Hematopoietic multipotent progenitor cell treated with erythropoietin and hydrocortisone succinate and interleukin-3 and kit ligand, for 15 days (in vitro differentiated cells): ENCODE measurements around the gene ZC3H8.
"Not testable (repeated sequence)": the region's sequence is repeated elsewhere in the genome, so short reads cannot be mapped to it uniquely, and the experiment has no call there.

Experiments used
- DNase-seq: peaks from one replicate; pipeline ENCODE4 v3.0.0-alpha.2; 2015; ENCODE audit warnings: low spot score

Gene ZC3H8

DNA sequence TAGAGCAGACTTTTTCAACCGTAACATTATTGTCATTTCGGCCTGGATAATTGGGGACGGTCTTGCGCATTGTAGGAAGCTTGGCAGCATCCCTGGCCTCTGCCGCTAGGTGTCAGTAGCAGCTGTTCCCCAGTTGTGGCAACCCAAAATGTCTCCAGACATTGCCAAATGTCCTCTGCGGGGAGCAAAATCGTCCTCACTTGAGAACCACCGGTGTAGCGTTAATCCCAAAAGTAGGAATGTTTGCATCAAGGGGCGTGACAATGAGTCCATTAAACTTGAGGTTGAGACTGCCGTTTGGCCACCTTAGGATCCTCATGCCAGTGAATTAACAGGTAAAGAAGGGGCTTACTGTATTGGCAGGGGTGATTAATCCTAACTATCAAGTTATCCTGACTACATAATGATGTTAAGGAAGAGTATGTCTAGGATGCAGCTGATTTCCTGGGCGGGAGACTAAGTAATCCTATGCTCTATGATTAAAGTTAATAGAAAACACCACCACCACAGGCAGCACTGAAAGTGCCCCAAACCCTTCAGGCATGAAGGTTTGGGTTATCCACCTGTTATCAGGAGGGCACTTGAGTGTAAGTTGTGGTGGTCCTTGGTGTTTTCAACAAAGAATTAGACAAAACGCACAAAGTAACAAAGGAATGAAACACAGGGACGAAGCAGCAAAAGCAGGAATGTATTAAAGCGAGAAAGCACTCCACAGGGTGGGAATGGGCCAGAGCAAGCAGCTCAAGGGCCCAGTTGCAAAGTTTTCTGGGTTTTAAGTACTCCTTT lies 4.9 kb upstream of the ZC3H8 start:
- DNase-seq = peak; percentile 86

DNA sequence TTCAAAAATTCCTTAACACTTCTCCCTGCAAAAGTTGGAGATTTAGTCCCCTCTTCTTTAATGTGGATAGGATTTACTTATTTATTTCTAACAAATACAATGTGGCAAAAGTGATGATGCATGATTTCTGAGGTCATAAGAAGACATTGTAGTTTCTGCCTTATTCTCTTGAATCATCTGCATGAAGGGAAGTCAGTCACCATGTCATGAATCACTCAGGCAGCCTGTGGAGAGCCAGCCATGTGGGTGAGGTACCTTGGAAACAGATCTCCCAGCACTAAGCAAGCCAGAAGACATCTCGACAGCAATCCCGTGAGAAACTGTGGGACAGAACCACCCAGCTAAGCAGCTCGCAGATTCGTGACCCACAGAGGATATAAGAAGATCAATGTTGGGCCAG lies 2.7 kb upstream of the ZC3H8 start:
- no peak for DNase-seq

DNA sequence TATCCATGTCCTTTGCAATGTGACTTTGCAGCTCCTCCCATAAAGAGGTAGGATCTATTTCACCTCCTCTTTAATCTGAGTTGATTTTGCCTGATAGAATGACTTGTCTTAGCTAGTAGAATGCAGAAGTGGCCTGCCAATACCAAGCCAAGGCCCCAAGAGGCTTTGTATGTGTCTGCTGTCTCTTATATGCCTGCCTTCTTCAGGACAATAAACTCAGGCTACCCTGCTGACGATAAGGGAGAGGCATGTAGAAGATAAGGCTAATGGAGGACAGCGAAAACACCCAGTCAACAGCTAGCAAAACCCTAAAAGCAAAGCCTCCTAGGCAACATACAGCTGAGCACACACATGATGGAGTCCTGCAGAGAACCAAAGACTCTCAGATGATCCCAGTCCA lies 1.8 kb upstream of the ZC3H8 start:
- no peak for DNase-seq

DNA sequence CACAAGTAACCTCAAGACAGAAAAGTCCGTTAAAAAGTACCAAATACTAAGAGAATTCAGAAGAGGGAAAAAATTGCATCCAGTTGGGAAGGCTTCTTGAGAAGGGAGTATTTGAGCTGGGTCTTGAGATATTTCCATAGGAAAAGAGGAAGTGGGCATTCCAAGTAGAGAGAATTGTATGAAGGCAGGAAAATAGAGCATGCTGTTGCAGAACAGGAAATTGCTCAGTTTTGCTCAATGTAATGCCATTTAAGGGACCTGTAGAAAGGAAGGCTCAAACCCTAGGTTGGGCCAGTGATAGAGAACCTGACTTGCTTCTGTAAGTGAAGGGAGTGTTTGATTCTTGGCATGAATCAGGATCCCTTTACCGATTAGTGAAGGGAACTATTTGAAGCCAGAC lies 1.0 kb upstream of the ZC3H8 start:
- no peak for DNase-seq

DNA sequence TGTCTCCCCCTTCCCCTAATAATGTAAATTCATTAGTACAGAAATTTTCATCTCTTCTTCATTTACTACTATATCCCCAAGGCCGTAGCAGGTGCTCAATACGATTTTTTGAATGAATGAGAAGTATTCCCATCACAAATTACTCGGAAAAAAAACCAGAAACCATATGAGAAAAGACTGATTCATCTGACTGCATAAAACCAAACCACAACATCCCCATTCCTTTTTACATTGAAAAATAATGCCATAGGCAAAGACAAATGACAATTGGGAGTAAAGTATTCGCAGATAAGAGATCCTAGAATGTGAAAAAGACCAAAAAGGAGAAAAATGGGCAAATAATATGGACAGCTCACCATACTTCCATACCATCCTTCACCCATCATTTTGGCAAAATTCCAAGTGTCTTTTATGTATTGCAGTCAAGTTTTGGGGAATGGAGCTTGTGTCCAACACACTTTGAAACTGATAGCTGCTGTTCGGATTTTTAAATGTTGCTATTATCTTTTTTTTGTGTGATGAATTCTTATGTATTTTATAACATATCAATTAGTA lies 1.5 kb downstream of the ZC3H8 start:
- DNase-seq = no peak

DNA sequence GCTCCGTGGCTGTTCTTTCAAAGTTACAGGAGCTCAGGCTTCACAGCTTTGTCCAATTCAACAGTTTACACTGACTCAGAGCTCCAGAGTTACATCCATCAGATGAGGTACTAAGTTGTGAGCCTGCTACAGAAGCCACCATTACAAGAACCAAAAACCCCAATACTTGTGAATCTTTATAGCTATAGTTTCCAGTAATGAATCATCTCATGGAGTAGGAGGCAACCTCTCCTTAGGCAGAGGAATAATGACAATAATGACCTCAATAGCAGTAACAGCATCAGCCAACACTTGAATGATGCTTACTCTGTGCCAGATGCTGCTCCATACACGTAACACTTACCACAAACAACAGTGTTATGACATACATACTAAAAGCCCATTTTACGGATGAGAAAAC lies 3.6 kb downstream of the ZC3H8 start:
- no peak for DNase-seq

DNA sequence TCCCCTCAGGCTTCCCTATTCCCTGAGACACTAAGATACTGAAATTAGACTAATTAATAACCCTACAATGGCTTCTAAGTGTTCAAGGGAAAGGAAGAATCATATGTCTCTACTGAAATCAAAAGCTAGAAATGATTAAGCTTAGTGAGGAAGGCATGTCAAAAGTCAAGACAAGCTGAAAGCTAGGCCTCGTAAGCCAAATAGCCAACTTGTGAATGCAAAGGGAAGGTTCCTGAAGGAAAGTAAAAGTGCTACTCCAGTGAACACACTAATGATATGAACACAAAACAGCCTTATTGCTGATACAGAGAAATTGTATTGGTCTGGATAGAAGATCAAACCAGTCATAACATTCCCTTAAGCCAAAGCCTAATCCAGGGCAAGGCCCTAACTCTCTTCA lies 10.0 kb downstream of the ZC3H8 start:
- no peak for DNase-seq

DNA sequence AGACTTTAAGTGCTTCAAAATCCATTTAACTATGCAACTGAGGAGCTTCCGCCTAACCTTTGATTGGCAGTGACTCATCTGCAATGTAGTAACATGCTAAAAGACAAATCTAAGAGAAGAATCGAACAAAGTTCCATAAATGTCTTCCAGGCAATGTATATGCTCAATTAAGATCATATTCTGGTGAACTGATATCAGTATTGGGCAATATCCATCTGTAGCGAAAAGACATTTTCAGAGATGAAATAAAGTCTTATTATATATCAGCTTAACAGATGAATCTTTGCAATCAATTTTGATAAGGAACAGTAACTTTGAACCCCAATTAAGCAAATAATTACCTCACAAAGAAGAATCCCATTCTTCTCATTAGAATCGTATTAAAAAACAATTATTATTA lies 11.6 kb downstream of the ZC3H8 start:
- no peak for DNase-seq

DNA sequence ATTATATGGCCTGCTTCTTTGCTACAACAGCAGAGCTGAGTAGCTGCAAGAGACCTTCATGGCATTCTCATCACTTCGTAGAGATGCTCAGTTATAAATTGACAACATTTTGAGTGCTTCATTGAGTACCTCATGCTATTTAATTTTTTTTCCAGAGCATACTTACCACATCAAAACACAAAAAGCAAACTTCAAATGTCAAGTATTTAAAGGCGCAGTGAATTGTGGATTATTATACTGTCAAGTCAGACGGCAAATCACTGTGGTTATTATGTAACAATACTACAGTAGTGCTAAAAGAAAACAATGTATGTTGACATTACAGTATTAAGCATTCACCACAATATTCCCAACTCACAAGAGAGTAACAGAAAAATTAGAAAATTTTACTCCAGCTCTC lies 12.5 kb downstream of the ZC3H8 start:
- DNase-seq = no peak

DNA sequence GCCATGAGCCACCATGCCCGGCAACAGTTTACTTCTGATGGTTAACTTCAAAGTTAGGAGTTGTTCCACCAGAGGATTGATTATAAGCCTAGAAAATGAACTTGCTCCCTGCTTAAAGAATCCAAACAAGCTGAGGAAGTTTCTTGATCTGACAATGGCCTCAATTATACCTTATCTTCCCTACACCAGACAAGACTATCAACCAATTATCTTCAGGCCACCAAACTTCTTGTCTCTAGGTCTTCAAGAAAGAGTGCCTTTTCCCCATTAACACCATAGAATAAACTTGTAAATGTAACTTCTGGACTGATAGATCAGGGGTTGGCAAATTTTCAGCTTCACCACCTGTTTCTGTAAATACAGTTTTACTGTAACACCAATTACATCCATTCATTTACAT lies 15.0 kb downstream of the ZC3H8 start:
- no peak for DNase-seq

DNA sequence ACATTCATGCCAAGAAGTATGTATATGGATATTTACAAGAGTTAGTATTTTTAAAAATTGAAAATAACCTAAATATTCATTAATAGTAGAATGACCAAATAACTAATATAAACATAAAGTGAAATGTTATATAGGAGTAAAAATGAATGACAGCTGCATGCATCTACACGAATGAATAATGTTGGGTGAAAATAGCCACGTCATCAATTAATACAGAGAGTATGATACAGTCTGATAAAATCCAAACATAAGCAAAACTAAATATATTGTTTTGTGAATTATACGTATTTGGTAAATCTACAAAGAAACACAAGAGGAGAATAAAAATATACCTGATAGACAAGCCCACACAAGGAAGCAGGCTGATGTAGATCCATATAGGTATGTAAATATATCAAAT lies 24.5 kb downstream of the ZC3H8 start:
- no peak for DNase-seq

DNA sequence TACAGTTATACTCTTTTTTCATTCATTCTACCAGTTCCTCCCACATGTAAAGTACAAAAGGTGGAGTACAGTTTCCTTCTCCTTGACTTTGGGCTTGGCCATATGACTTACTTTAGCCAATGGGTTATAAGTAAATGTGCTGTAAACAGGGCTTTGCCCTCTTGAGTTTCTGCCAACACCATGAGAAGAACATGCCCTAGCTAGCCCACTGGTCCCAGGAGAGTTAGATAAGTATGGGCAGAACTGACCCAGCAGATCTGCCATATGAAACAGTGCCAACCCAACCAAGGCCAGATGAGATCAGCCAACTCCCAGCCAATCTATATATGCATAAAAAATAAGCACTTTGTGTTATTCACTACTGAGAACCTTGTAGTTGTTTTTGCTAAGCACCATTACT lies 25.5 kb downstream of the ZC3H8 start:
- DNase-seq = peak; percentile 78

DNA sequence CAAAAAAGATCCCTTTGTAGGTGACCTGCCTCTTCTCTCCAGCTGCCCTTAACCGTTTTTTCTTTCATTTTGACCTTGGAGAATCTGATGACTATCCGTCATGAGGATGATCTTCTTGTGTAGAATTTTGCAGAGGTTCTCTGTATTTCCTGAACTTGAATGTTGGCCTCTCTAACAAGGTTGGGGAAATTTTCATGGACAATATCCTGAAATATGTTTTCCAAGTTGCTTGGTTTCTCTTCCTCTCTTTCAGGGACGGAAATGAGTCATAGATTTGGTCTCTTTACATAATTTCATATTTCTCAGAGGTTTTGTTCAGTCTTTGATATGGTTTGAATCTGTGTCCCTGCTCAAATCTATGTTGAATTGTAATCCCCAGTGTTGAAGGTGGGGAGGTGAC lies 34.0 kb downstream of the ZC3H8 start:
- no peak for DNase-seq

DNA sequence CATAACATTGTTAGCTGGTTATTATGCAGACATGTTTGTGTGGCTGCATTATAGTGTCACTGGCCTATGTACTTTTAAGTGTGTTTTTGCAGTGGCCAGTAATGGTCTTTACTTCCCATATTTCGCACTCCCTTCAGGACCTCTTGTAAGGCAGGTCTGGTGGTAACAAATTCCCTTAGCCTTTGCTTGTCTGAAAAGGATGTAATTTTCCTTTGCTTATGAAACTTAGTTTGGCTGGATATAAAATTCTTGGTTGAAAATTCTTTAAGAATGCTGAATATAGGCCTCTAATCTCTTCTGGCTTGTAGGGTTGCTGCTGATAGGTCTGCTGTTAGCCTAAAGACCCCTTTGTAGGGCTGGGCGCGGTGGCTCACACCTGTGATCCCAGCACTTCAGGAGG lies 34.7 kb downstream of the ZC3H8 start:
- no peak for DNase-seq

DNA sequence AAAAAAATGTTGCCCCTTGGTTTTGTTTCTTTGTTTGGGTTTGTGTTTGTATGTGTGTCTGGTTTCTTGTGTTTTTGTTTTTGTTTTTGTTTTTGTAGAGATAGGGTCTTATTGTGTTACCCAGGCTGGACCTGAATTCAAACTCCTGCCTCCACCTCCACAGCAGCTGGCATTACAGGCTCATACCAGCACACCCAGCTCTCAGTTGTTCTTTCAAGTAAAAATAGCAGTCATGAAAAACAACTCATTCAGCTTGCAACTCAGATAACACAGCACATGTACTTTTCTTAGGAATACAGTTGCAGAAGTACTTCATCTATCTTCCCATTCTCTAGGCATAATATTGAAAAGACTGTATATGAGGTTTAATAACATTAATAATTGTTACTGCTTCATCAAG lies 37.0 kb downstream of the ZC3H8 start:
- DNase-seq = no peak

DNA sequence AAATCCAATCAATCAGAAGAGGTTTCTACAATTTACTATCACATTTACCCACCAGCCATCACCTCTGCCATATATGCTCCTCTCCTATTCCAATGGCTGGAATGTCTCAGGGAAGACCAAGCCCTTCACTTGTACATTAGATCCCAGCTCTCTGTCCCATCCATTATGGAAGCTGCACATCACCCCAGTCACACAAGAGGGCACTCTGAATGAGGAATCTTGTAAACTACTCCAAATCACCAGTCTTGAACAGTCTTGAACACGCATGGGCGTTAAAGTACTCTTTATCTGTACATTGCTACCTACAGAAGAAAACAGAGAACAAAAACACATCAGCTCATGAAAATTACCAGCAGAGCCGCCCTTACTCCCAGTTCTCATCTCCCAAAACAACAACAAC lies 38.7 kb downstream of the ZC3H8 start:
- peak; percentile 23 for DNase-seq

DNA sequence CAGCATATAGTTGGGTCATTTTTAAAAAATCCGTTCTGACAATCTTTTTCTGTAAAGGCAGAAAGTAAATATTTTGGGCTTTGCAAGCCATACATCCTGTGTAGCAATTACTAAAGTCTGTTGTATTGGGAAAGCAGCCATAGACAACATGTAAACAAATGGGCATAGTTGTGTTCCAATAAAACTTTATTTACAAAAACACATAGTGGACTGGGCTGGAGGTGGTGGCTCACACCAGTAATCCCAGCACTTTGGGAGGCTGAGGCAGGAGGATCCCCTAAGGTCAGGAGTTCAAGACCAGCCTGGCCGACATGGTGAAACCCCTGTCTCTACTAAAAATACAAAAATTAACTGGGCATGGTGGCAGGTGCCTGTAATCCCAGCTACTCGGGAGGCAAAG lies 46.9 kb downstream of the ZC3H8 start:
- not testable (repeated sequence) for DNase-seq

DNA sequence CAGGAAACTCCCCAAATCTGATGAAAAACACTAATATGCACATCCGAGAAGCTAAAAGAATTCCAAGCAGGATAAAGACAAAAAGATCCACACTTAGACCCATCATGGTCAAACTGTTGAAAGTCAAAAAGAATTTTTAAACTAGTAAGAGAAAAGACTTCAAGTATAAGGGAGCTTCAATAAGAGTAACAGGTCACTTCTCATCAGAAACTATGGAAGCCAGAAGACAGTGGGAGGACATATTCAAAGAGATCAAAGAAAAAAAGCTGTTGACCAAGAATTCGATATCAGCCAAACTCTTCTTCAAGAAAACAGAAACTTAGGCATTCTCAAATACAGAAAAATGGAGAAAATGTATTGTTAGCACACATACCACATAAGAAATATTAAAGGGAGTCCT lies 50.4 kb downstream of the ZC3H8 start:
- no peak for DNase-seq

DNA sequence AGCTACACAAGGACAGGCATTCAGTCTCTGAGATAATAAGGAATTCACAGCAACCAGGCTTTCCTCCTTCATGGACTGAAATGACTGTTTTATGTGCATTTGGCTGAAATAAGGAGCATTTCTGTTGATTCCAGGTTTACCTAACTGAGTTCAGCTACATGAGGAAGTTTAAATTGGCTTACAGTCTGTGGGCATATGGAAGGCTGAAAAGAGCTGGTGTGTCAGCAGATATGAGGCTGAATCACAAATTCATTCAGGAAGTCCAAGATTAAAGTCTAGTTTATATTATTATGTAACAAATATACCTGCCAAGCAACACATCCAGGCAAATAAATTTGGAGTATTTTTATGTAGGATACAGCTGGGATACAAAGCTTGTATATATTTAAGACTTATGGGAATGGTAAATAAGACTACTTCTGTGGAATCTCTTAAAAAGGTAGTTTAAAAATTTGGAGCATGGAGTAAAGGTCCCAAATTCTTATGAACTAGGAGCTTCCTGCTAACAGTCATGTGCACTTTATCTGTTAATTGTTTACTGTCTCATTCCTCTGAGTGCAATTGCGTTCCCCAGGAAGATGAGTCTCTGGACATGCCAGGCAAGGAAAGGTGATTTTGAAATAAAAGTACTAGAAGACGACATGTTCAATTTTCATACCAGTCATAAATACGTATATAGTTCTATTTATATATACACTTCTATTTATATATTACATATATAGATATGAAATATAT lies 53.0 kb downstream of the ZC3H8 start:
- no peak for DNase-seq

DNA sequence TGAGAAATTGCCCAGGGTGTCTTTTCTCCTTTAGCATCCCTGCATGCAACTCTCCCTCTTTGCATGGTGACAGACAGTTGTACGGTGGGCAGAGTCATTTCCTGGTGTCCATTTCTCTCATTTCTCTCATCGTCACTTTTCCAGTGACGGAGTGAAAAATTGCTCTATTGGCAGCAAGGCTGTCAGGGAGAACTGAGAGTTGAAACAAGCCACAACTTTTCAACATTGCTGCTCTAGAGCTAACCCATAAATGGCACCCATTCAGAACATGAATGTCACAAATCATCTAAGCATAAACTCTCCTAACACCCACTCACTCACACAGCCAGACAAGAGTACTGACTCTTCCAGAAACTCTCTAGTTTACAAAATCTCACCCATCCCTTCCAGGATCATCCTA lies 55.7 kb downstream of the ZC3H8 start:
- DNase-seq = no peak

DNA sequence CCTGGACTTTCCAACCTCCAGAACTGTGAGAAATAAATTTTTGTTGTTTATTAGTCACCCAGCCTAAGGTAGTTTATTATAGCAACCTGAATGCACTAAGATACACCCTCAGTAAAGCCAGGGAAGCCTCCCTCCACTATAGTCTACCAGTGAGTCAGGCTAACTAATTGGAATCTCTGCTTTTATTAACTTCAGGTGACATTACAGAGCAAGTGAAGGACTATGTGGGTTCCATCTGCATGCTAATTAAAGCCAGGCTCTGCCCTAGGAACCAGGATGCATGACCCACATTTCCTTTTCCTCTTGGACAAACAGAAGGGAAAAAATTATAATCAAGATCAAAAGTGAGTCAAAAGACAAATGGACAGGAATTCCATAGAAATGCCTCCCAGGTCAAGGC lies 56.1 kb downstream of the ZC3H8 start:
- no peak for DNase-seq

DNA sequence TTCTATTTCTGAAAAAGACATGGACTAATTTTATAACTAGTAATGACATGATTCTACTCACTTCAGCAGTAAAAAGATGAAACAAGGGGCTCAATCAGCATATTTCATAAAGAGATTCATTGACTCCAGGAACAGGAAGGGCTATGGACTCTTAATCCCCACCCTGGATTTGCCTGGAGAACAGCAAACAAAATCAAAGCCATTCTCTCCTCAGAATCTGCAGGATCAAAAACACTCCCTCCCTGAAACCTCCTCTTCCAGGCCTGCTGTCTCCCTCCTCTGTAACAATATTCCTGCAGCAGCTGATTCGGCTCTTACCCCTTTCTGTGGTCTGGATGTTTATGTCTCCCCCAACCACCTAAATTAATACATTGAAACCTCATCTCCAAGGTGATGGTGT lies 57.0 kb downstream of the ZC3H8 start:
- DNase-seq = no peak

DNA sequence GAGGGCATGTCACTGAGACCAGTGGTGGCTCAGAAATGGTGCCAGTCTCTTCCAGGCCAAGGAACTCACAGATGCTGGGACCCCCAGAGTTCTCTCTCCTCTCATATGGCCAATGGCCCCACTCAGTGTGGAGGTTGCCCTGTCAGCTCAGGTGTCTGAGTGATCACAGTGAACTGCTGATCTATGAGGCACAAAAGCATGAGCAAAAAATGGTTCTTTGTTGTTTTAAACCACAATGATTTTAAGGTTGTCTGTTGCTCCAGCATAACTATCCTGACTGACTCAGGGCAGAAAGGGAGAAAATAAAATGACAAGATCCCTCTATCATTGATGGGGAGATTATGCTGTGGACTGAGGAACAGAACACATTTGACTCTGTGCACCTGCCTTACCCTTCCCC lies 58.9 kb downstream of the ZC3H8 start:
- DNase-seq = no peak
